ENCODE measurements around the gene DYNC1I1.

Gene DYNC1I1

GRCh38 chr7:95847061-95847460 is 74.7 kb downstream of the DYNC1I1 start:
- no peak for DNase-seq (ENCODE audit: low read depth in 4 of 4, low spot score in 1 of 4)

- DNase-seq (ENCODE audit: low read depth in 4 of 4, low spot score in 1 of 4), result no peak
Observed at GRCh38 chr7:95859429-95859828, 87.1 kb downstream of the DYNC1I1 start.

- DNase-seq (ENCODE audit: low read depth in 4 of 4, low spot score in 1 of 4), result no peak
Observed at GRCh38 chr7:95861041-95861440, 88.7 kb downstream of the DYNC1I1 start.

- no peak for DNase-seq (ENCODE audit: low read depth in 4 of 4, low spot score in 1 of 4)
Observed at GRCh38 chr7:95863623-95864022, 91.3 kb downstream of the DYNC1I1 start.

GRCh38 chr7:95865716-95866371 is 93.5 kb downstream of the DYNC1I1 start:
- DNase-seq (ENCODE audit: low read depth in 4 of 4, low spot score in 1 of 4), result no peak

- DNase-seq (ENCODE audit: low read depth in 4 of 4, low spot score in 1 of 4), result no peak
Observed at GRCh38 chr7:95867309-95867708, 95.0 kb downstream of the DYNC1I1 start.

- DNase-seq (ENCODE audit: low read depth in 4 of 4, low spot score in 1 of 4), result no peak
Observed at GRCh38 chr7:95871075-95871848, 98.9 kb downstream of the DYNC1I1 start.

- DNase-seq (ENCODE audit: low read depth in 4 of 4, low spot score in 1 of 4), result no peak
Observed at GRCh38 chr7:95871896-95872295, 99.5 kb downstream of the DYNC1I1 start.

GRCh38 chr7:95874129-95874528 is 101.8 kb downstream of the DYNC1I1 start:
- DNase-seq (ENCODE audit: low read depth in 4 of 4, low spot score in 1 of 4), result no peak

- DNase-seq (ENCODE audit: low read depth in 4 of 4, low spot score in 1 of 4), result no peak
Observed at GRCh38 chr7:95874541-95875265, 102.3 kb downstream of the DYNC1I1 start.

GRCh38 chr7:95875519-95875918 is 103.2 kb downstream of the DYNC1I1 start:
- no peak for DNase-seq (ENCODE audit: low read depth in 4 of 4, low spot score in 1 of 4)

GRCh38 chr7:95878677-95879076 is 106.3 kb downstream of the DYNC1I1 start:
- DNase-seq (ENCODE audit: low read depth in 4 of 4, low spot score in 1 of 4), result no peak

- DNase-seq (ENCODE audit: low read depth in 4 of 4, low spot score in 1 of 4), result no peak
Observed at GRCh38 chr7:95881597-95881996, 109.2 kb downstream of the DYNC1I1 start.

- no peak for DNase-seq (ENCODE audit: low read depth in 4 of 4, low spot score in 1 of 4)
Observed at GRCh38 chr7:95883217-95883616, 110.9 kb downstream of the DYNC1I1 start.

GRCh38 chr7:95886501-95887090 is 114.2 kb downstream of the DYNC1I1 start:
- no peak for DNase-seq (ENCODE audit: low read depth in 4 of 4, low spot score in 1 of 4)

GRCh38 chr7:95893484-95893883 is 121.1 kb downstream of the DYNC1I1 start:
- DNase-seq (ENCODE audit: low read depth in 4 of 4, low spot score in 1 of 4), result no peak

GRCh38 chr7:95897557-95898251 is 125.3 kb downstream of the DYNC1I1 start:
- DNase-seq (ENCODE audit: low read depth in 4 of 4, low spot score in 1 of 4), result no peak

GRCh38 chr7:95899919-95900513 is 127.7 kb downstream of the DYNC1I1 start:
- DNase-seq (ENCODE audit: low read depth in 4 of 4, low spot score in 1 of 4), result no peak

GRCh38 chr7:95901006-95901405 is 128.7 kb downstream of the DYNC1I1 start:
- no peak for DNase-seq (ENCODE audit: low read depth in 4 of 4, low spot score in 1 of 4)

GRCh38 chr7:95904099-95904498 is 131.7 kb downstream of the DYNC1I1 start:
- DNase-seq (ENCODE audit: low read depth in 4 of 4, low spot score in 1 of 4), result no peak

GRCh38 chr7:95905167-95905566 is 132.8 kb downstream of the DYNC1I1 start:
- no peak for DNase-seq (ENCODE audit: low read depth in 4 of 4, low spot score in 1 of 4)
